ENCODE results near the gene RIMBP2. TPM values are rescaled to one million over a fixed set of nuclear protein-coding genes. Genes with fewer than 3 reads are reported as not detected.

Gene RIMBP2
- total and polyA plus RNA-seq, 2 experiments from 2014 or later: 0.31 to 0.37 TPM

DNA sequence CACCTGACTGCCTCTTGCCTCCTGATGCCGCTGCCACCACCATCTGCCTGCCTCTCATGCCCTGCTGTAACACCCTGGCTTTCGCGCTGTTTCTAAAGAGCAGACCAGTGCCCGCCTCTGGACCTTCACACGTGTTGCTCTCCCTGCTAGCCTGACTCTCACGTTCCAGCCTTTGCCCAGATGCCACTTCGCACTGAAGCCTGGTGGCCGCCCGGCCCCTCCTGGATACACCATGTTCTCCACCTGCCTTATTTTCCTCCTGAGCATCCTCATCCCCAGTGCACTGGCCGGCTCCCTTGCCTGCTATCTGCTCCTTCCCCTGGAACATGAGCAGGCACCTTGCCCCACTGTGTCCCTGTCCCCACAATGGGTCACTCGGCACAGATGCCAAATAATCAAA lies 231.9 kb downstream of the RIMBP2 start (continued):
- TF ChIP-seq REST (IDR thresholded peaks at IDR 0.05; ENCODE audit: unreplicated experiment) (no peak), ZNF331 (CRISPR knock-in tag; IDR thresholded peaks at IDR 0.05; ENCODE audit: low read depth) (no peak)

DNA sequence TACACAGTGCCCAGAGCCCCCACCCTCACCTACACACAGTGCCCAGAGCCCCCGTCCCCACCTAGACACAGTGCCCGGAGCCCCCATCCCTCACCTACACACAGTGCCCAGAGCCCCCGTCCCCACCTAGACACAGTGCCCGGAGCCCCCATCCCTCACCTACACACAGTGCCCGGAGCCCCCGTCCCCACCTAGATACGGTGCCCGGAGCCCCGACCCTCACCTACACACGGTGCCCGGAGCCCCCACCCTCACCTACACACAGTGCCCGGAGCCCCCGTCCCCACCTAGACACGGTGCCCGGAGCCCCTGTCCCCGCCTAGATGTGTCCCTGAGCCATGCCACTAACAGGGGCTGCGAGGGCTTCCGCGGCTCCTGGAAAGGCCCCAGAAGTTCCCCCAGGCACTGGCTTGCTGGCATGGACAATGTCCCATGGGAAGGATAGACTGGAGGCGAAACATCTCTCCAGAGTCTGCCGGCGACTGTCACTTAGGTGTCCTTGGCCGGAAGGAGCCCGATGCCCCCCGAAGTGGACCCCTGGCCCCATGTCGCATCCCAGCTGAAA lies 232.4 kb downstream of the RIMBP2 start:
- Histone ChIP-seq H3F3A (replicated peaks; ENCODE audit: low read depth) (no peaks in the 10 kb centered on the region), H3K4me3 (no peak overlapping the region), H3K79me2 (replicated peaks; ENCODE audit: insufficient read depth) (no peaks in the 10 kb centered on the region), H4K20me1 (replicated peaks; ENCODE audit: insufficient read depth) (no peaks in the 10 kb centered on the region), H3K4me1 (ENCODE audit: insufficient read depth) (no peaks in the 10 kb centered on the region), H3K9me2 (ENCODE audit: insufficient read depth) (no peaks in the 10 kb centered on the region), H3K4me2 (no peak overlapping the region), H3K27me3 (ENCODE audit: insufficient read depth) (no peaks in the 10 kb centered on the region), H3K27ac (ENCODE audit: low read depth) (no peak overlapping the region), H3K36me3 (ENCODE audit: insufficient read depth) (no peaks in the 10 kb centered on the region), H2AFZ (no peak overlapping the region)
- peaks cover 19% of the 10 kb centered on the region; the same call in 2 of the 3 replicates for H3K36me3 Mint-ChIP-seq (ENCODE audit: low read depth)
- ATAC-seq: no peak
- H3K27ac Mint-ChIP-seq: no peak overlapping the region
- H3K4me1 Mint-ChIP-seq: peaks cover 4% of the 10 kb centered on the region
- H3K27me3 Mint-ChIP-seq (ENCODE audit: insufficient read depth, low read depth, poor library complexity): peaks cover 5% of the 10 kb centered on the region
- TF ChIP-seq ETS1 (IDR thresholded peaks at IDR 0.05): no peak
- no peak for TF ChIP-seq NANOG (IDR thresholded peaks at IDR 0.05; ENCODE audit: borderline replicate concordance)
- H3K9me3 Mint-ChIP-seq: peaks cover 82% of the 10 kb centered on the region
- no peak for DNase-seq (ENCODE audit: low spot score)
- H3K4me3 Mint-ChIP-seq: no peak overlapping the region

DNA sequence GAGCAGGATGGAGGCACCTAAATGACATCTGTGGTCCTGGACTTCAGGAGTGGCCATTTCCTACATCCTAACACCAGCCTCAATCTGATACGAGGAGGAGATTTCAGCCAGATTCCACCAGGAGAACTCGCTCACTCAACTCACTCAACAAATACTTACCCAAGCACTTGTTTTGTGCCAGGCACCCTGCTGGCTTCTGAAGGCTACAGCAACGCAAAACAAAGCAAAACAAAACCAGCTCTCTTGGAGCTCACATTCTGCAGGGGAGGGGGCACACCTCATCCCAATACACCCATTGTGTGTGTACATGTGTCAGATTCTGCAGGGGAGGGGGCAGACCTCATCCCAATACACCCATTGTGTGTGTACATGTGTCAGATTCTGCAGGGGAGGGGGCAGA lies 233.7 kb downstream of the RIMBP2 start:
- Histone ChIP-seq H3K79me2 (replicated peaks; ENCODE audit: insufficient read depth) (no peaks in the 10 kb centered on the region), H4K20me1 (replicated peaks; ENCODE audit: insufficient read depth) (no peaks in the 10 kb centered on the region), H3K4me1 (ENCODE audit: insufficient read depth) (no peaks in the 10 kb centered on the region), H3K4me2 (no peak overlapping the region), H3F3A (replicated peaks; ENCODE audit: low read depth) (no peaks in the 10 kb centered on the region), H3K36me3 (ENCODE audit: insufficient read depth) (no peaks in the 10 kb centered on the region), H3K27ac (ENCODE audit: low read depth) (no peak overlapping the region), H3K27me3 (ENCODE audit: insufficient read depth) (no peaks in the 10 kb centered on the region), H3K4me3 (no peak overlapping the region), H2AFZ (no peak overlapping the region), H3K9me2 (ENCODE audit: insufficient read depth) (no peaks in the 10 kb centered on the region)
- peak; percentile 64 for DNase-seq (ENCODE audit: low spot score)
- Mint-ChIP-seq H3K4me3 (peak overlapping the region; percentile 23; the same call in 2 of the 3 replicates), H3K36me3 (ENCODE audit: low read depth) (peaks cover 16% of the 10 kb centered on the region), H3K27me3 (ENCODE audit: insufficient read depth, low read depth, poor library complexity) (peaks cover 5% of the 10 kb centered on the region), H3K9me3 (peaks cover 79% of the 10 kb centered on the region), H3K27ac (no peak overlapping the region), H3K4me1 (peaks cover 4% of the 10 kb centered on the region)
- ATAC-seq: no peak
- TF ChIP-seq ETS1 (IDR thresholded peaks at IDR 0.05): no peak
- TF ChIP-seq NANOG (IDR thresholded peaks at IDR 0.05; ENCODE audit: borderline replicate concordance): no peak
- TF ChIP-seq REST (IDR thresholded peaks at IDR 0.05; ENCODE audit: unreplicated experiment): no peak
- no peak for TF ChIP-seq CREB1 (CRISPR knock-in tag; IDR thresholded peaks at IDR 0.05; ENCODE audit: low read depth)
- TF ChIP-seq STAT1 (IDR thresholded peaks at IDR 0.05; ENCODE audit: unreplicated experiment): no peak
